Measurements from ENCODE around the gene HK2. TPM values are rescaled to one million over a fixed set of nuclear protein-coding genes. Genes with fewer than 3 reads are reported as not detected.
A peak's percentile ranks its signal among the peaks of the same experiment; 100 is the strongest.

Gene HK2
- total and polyA plus RNA-seq, 4 donors: 1.1 to 26.4 (median 13.9) TPM

GRCh38 chr2:74917702-74918619 lies 84.0 kb downstream of the HK2 start:
- Histone ChIP-seq H3K9me3 (ENCODE audit: control insufficient read depth, low read length) (no peaks in the 10 kb centered on the region), H3K27ac (ENCODE audit: low read depth in 1 of 2, low read length in 2 of 2) (no peak overlapping the region), H3K36me3 (ENCODE audit: control insufficient read depth in 1 of 2, insufficient read depth in 2 of 2, low read length in 1 of 2) (no peaks in the 10 kb centered on the region), H3K4me1 (ENCODE audit: control insufficient read depth in 1 of 2, insufficient read depth in 2 of 2, low read length in 2 of 2) (no peaks in the 10 kb centered on the region), H3K27me3 (ENCODE audit: control insufficient read depth in 1 of 2, insufficient read depth in 2 of 2, low read length in 1 of 2) (no peaks in the 10 kb centered on the region), H3K4me3 (ENCODE audit: low read length in 2 of 2) (no peak overlapping the region)
- intact Hi-C loops (cut with DNase I): loop anchor here (2.0 to 10.0 kb wide), 2 partner anchors 487 kb away; no protein-coding TSS in a partner anchor
- WGBS, 2 donors: 69 to 72% methylated on average over 20 of the region's 20 CpGs
- no peak for DNase-seq
- no peak for ATAC-seq (ENCODE audit: low FRiP score)

- WGBS, 2 donors: 2 to 4% methylated on average over 33 to 34 of the region's 34 CpGs
- H3K9me3 ChIP-seq (ENCODE audit: control insufficient read depth, low read length): no peaks in the 10 kb centered on the region
- H3K27me3 ChIP-seq (ENCODE audit: control insufficient read depth in 1 of 2, insufficient read depth in 2 of 2, low read length in 1 of 2): no peaks in the 10 kb centered on the region
- H3K36me3 ChIP-seq (ENCODE audit: control insufficient read depth in 1 of 2, insufficient read depth in 2 of 2, low read length in 1 of 2): no peaks in the 10 kb centered on the region
- DNase-seq (peak; percentile 74 to 88), ATAC-seq (ENCODE audit: low FRiP score) (peak; percentile 60)
- no peak overlapping the region for H3K27ac ChIP-seq (ENCODE audit: low read depth in 1 of 2, low read length in 2 of 2)
- no peaks in the 10 kb centered on the region for H3K4me1 ChIP-seq (ENCODE audit: control insufficient read depth in 1 of 2, insufficient read depth in 2 of 2, low read length in 2 of 2)
- H3K4me3 ChIP-seq (ENCODE audit: low read length in 2 of 2): no peak overlapping the region
- intact Hi-C loops (cut with DNase I): loop anchor here (2.0 to 10.0 kb wide), 2 partner anchors 485 kb away; no protein-coding TSS in a partner anchor
Observed at GRCh38 chr2:74919827-74920226, 85.9 kb downstream of the HK2 start.

- WGBS, 2 donors: 93 to 95% methylated on average over 2 of the region's 2 CpGs
- Histone ChIP-seq H3K4me3 (ENCODE audit: low read length in 2 of 2) (no peak overlapping the region), H3K36me3 (ENCODE audit: control insufficient read depth in 1 of 2, insufficient read depth in 2 of 2, low read length in 1 of 2) (no peaks in the 10 kb centered on the region), H3K4me1 (ENCODE audit: control insufficient read depth in 1 of 2, insufficient read depth in 2 of 2, low read length in 2 of 2) (no peaks in the 10 kb centered on the region), H3K9me3 (ENCODE audit: control insufficient read depth, low read length) (no peaks in the 10 kb centered on the region), H3K27me3 (ENCODE audit: control insufficient read depth in 1 of 2, insufficient read depth in 2 of 2, low read length in 1 of 2) (no peaks in the 10 kb centered on the region), H3K27ac (ENCODE audit: low read depth in 1 of 2, low read length in 2 of 2) (no peak overlapping the region)
- no peak for DNase-seq
- no peak for ATAC-seq (ENCODE audit: low FRiP score)
- intact Hi-C loops (cut with DNase I): no loop called here
Observed at GRCh38 chr2:74921236-74921736, 87.4 kb downstream of the HK2 start.

GRCh38 chr2:74922592-74923227 lies 88.8 kb downstream of the HK2 start:
- 87 to 90% methylated on average over 5 of the region's 5 CpGs for WGBS, 2 donors
- H3K27ac ChIP-seq (ENCODE audit: low read depth in 1 of 2, low read length in 2 of 2): no peak overlapping the region
- no peaks in the 10 kb centered on the region for H3K36me3 ChIP-seq (ENCODE audit: control insufficient read depth in 1 of 2, insufficient read depth in 2 of 2, low read length in 1 of 2)
- no peaks in the 10 kb centered on the region for H3K27me3 ChIP-seq (ENCODE audit: control insufficient read depth in 1 of 2, insufficient read depth in 2 of 2, low read length in 1 of 2)
- H3K9me3 ChIP-seq (ENCODE audit: control insufficient read depth, low read length): no peaks in the 10 kb centered on the region
- no peak for ATAC-seq (ENCODE audit: low FRiP score)
- intact Hi-C loops (cut with DNase I): no loop called here
- H3K4me3 ChIP-seq (ENCODE audit: low read length in 2 of 2): no peak overlapping the region
- H3K4me1 ChIP-seq (ENCODE audit: control insufficient read depth in 1 of 2, insufficient read depth in 2 of 2, low read length in 2 of 2): no peaks in the 10 kb centered on the region
- DNase-seq: no peak

GRCh38 chr2:74924463-74925265 lies 90.7 kb downstream of the HK2 start:
- H3K27me3 ChIP-seq (ENCODE audit: control insufficient read depth in 1 of 2, insufficient read depth in 2 of 2, low read length in 1 of 2): peaks cover 0 to 2% of the 10 kb centered on the region in 2 donors
- 83 to 88% methylated on average over 11 of the region's 11 CpGs for WGBS, 2 donors
- intact Hi-C loops (cut with DNase I): no loop called here

GRCh38 chr2:74925361-74925786 lies 91.4 kb downstream of the HK2 start:
- no peaks in the 10 kb centered on the region for H3K4me1 ChIP-seq (ENCODE audit: control insufficient read depth in 1 of 2, insufficient read depth in 2 of 2, low read length in 2 of 2)
- 69 to 79% methylated on average over 2 of the region's 2 CpGs for WGBS, 2 donors
- no peaks in the 10 kb centered on the region for H3K9me3 ChIP-seq (ENCODE audit: control insufficient read depth, low read length)
- ATAC-seq (ENCODE audit: low FRiP score) (no peak), DNase-seq (no peak)
- intact Hi-C loops (cut with DNase I): no loop called here
- peaks cover 0 to 2% of the 10 kb centered on the region in 2 donors for H3K27me3 ChIP-seq (ENCODE audit: control insufficient read depth in 1 of 2, insufficient read depth in 2 of 2, low read length in 1 of 2)
- no peak overlapping the region for H3K27ac ChIP-seq (ENCODE audit: low read depth in 1 of 2, low read length in 2 of 2)
- H3K36me3 ChIP-seq (ENCODE audit: control insufficient read depth in 1 of 2, insufficient read depth in 2 of 2, low read length in 1 of 2): no peaks in the 10 kb centered on the region
- no peak overlapping the region for H3K4me3 ChIP-seq (ENCODE audit: low read length in 2 of 2)

More at GRCh38 chr2:74924463-74925265, 90.7 kb downstream of the HK2 start:
- ATAC-seq (ENCODE audit: low FRiP score) (peak; percentile 31), DNase-seq (no peak)
- H3K9me3 ChIP-seq (ENCODE audit: control insufficient read depth, low read length): no peaks in the 10 kb centered on the region
- no peaks in the 10 kb centered on the region for H3K4me1 ChIP-seq (ENCODE audit: control insufficient read depth in 1 of 2, insufficient read depth in 2 of 2, low read length in 2 of 2)
- no peak overlapping the region for H3K27ac ChIP-seq (ENCODE audit: low read depth in 1 of 2, low read length in 2 of 2)
- no peak overlapping the region for H3K4me3 ChIP-seq (ENCODE audit: low read length in 2 of 2)
- H3K36me3 ChIP-seq (ENCODE audit: control insufficient read depth in 1 of 2, insufficient read depth in 2 of 2, low read length in 1 of 2): no peaks in the 10 kb centered on the region

GRCh38 chr2:74927621-74928020 lies 93.7 kb downstream of the HK2 start:
- no peak overlapping the region for H3K4me3 ChIP-seq (ENCODE audit: low read length in 2 of 2)
- H3K4me1 ChIP-seq (ENCODE audit: control insufficient read depth in 1 of 2, insufficient read depth in 2 of 2, low read length in 2 of 2): no peaks in the 10 kb centered on the region
- H3K27me3 ChIP-seq (ENCODE audit: control insufficient read depth in 1 of 2, insufficient read depth in 2 of 2, low read length in 1 of 2): peaks cover 0 to 2% of the 10 kb centered on the region in 2 donors
- intact Hi-C loops (cut with DNase I): no loop called here
- no peak overlapping the region for H3K27ac ChIP-seq (ENCODE audit: low read depth in 1 of 2, low read length in 2 of 2)
- ATAC-seq (ENCODE audit: low FRiP score): no peak
- no peaks in the 10 kb centered on the region for H3K9me3 ChIP-seq (ENCODE audit: control insufficient read depth, low read length)
- H3K36me3 ChIP-seq (ENCODE audit: control insufficient read depth in 1 of 2, insufficient read depth in 2 of 2, low read length in 1 of 2): no peaks in the 10 kb centered on the region
- WGBS, 2 donors: 76 to 77% methylated on average over 5 of the region's 5 CpGs
- DNase-seq: no peak

GRCh38 chr2:74930811-74931486 lies 97.0 kb downstream of the HK2 start:
- Histone ChIP-seq H3K36me3 (ENCODE audit: control insufficient read depth in 1 of 2, insufficient read depth in 2 of 2, low read length in 1 of 2) (no peaks in the 10 kb centered on the region), H3K4me3 (ENCODE audit: low read length in 2 of 2) (no peak overlapping the region), H3K9me3 (ENCODE audit: control insufficient read depth, low read length) (no peaks in the 10 kb centered on the region), H3K27ac (ENCODE audit: low read depth in 1 of 2, low read length in 2 of 2) (no peak overlapping the region), H3K4me1 (ENCODE audit: control insufficient read depth in 1 of 2, insufficient read depth in 2 of 2, low read length in 2 of 2) (no peaks in the 10 kb centered on the region), H3K27me3 (ENCODE audit: control insufficient read depth in 1 of 2, insufficient read depth in 2 of 2, low read length in 1 of 2) (peaks cover 0 to 2% of the 10 kb centered on the region in 2 donors)
- intact Hi-C loops (cut with DNase I): no loop called here
- DNase-seq: no peak
- WGBS, 2 donors: 79 to 88% methylated on average over 8 of the region's 8 CpGs
- no peak for ATAC-seq (ENCODE audit: low FRiP score)

All from aorta (tissue), 5 donors.